GM21526 (cell line): ENCODE results near the gene SF3B6.
A peak's percentile ranks its signal among the peaks of the same experiment; 100 is the strongest.
"Not testable (repeated sequence)": the region's sequence is repeated elsewhere in the genome, so short reads cannot be mapped to it uniquely, and the experiment has no call there.

Experiments
- ATAC-seq: cut with Tn5 transposase; IDR thresholded peaks from one replicate; pipeline ENCODE4 v1.9.1; 2021; ENCODE audit warnings: moderate library complexity; ENCODE audit not compliant: unreplicated experiment, low FRiP score

Gene SF3B6

DNA sequence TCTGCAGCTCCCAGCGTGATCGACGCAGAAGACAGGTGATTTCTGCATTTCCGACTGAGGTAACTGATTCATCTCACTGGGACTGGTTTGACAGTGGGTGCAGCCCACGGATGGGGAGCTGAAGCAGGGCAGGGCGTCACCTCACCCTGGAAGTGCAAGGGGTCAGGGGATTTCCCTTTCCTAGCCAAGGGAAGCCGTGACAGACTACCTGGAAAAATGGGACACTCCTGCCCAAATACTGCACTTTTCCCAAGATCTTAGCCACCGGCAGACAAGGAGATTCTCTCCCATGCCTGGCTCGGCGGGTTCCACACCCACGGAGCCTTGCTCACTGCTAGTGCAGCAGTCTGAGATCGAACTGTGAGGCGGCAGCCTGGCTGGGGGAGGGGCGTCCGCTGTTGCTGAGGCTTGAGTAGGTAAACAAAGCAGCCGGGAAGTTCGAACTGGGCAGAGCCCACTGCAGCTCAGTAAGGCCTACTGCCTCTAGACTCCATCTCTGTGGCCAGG, 19.1 kb upstream of the SF3B6 start:
- not testable (repeated sequence) for ATAC-seq

DNA sequence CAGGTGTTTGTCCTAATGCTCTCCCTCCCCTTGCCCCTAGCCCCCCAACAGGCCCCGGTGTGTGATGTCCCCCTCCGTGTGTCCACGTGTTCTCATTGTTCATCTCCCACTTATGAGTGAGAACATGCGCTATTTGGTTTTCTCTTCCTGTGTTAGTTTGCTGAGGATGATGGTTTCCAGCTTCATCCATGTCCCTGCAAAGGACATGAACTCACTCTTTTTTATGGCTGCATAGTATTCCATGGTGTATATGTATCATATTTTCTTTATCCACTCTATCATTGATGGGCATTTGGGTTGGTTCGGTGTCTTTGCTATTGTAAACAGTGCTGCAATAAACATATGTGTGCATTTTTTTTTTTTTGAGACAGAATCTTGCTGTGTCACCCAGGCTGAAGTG, 17.1 kb upstream of the SF3B6 start:
- ATAC-seq = not testable (repeated sequence)

DNA sequence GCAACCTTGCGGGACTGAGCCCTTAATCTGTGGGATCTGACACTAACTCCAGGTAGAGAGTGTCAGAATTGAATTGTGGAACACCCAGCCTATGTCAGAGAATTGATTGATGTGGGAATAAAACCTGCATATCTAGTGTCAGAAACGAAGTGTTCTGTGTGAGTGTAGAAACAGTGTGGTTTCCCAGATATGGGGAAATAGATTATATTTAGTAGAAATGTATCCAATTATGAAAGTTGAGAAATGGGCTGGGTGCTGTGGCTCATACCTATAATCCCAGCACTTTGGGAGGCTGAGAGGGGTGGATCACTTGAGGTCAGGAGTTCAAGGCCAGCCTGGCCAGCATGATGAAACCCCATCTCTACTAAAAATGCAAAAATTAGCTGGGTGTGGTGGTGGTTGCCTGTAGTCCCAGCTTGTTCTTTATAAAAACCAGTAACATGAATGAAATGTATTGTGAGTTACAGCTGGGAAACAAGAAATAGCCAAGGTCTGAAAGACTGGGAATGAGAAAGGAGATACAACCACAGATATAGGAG, 12.8 kb upstream of the SF3B6 start:
- ATAC-seq = no peak

DNA sequence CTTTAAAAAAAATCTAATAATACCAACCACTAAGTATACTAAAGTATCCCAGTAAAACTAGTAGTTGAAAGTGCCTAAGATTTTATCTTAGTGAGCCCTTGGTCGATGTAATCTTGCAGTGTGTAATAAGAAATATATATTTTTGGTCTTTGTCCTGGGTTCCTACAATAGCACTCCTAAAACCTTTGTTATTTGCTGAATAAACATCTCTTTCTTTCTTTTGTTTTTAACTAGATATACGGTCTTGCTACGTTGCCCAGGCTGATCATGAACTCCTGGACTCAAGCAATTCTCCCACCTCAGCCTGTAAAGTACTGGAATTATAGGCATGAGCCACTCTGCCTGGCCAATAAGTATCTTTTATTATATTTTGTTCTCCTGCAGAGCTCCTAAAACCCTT, 10.9 kb upstream of the SF3B6 start:
- ATAC-seq = no peak

DNA sequence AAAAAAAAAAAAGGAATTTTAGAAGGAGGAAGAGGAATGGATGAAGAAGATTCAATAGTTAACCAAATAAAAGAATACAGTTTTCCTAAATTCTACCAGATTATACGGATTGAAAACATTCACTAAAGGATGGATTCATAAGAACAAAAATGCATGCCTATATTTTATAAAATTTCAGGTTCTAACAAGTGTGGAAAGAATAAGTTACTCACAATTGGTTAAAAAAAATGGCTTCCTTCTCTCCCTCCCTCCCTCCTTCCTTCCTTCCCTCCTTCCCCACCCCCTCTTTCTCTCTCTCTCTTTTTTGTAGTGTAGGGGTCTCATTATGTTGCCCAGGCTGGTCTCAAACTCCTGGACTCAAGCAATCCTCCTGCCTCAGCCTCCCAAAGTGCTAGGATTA, 10.1 kb upstream of the SF3B6 start:
- ATAC-seq = no peak

DNA sequence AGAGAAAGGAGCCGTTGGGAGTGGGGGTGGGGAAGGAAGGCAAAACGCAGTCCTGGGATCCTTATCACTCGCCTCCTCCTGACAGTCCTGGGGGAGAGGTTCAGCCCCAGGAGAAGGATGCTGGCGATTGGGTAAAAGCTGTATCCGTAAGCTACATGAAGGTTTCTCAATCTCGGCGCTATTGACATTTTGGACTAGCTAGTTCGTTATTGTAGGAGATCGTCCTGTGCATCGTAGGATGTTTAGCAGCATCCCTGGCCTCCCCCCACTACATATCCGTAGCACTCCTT, 9.0 kb upstream of the SF3B6 start:
- ATAC-seq = no peak

DNA sequence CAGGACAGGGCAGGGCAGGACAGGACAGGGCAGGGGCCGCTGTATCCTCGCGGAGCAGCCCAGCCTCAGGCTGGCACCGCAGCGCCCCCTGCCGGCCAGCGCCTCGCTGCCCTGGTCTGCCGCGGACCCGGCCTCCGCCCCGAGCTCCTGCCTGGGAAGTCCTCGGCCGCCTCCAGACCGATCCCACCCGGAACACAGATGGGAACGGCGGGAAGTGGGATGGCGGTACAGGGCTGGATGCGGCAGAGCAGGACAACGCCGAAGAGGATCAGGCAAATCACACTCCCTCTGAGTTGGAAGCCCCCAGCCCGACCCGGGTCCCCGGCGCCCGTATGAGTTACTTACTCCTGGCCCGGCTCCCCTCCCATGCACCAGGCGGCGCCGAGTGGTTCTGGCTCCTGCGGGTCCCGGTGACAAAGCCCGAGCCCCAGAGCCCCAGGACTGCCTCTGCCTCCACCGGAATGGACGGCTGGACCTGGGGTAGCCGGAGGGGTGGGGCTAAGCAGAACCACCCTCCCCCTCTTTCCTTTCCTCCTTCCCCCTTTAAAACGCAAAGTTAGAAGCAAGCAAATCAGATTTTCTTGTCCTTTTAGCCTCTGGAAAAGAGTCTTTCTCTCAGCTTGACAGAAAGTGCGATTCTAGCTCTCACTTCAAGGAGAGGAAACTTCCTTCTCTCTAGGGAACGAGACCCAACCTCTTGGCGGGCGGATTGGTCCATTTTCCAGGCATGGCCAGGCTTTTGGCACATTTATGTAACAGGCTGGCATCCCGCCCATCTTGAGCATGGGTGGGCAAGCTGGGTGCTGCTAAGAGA, 8.5 kb upstream of the SF3B6 start, which contains the start of gene TP53I3:
Gene TP53I3, minus strand, starts transcription at position 449 of the 814 bp plus-strand sequence. CDS start 508 bp downstream, outside the sequence.
- peak; percentile 71 for ATAC-seq

DNA sequence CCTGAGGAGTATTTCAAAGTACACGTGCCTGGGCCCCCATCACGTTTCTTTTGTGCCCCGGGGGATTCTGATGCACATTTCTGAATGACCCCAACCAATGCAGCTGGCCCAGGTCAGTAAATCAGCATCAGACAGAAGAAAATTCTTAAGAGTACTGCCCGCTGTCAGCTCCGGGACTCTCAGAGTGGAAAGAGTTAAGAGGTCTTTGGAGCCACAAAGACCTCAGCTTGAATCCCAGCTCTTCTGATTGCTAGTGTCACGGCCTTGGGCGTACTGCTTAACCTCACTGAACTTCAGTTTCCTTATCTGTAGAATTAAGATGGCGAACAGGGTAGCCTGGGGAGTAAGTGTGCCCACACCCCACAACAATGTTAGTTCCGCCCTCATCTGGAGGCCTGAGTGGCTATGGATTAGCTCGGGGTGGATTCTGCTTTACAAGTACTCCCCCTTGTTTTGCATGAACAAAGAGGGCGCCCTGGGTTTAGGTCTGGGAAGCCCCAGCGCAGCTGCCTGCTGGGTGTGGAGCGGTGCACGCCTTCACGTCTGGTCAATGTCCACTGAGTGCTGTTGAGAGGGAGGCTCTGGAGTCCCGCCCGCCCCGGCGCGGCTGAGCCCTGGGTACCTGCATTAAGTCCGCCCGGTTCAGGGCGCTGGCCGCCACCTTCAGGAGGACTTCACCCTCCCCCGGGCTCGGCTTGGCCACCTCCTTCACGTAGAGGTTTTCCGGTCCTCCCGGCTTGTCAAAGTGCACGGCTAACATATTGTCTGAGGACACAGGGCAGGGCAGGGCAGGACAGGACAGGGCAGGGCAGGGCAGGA, 7.7 kb upstream of the SF3B6 start:
- ATAC-seq = peak; percentile 69

DNA sequence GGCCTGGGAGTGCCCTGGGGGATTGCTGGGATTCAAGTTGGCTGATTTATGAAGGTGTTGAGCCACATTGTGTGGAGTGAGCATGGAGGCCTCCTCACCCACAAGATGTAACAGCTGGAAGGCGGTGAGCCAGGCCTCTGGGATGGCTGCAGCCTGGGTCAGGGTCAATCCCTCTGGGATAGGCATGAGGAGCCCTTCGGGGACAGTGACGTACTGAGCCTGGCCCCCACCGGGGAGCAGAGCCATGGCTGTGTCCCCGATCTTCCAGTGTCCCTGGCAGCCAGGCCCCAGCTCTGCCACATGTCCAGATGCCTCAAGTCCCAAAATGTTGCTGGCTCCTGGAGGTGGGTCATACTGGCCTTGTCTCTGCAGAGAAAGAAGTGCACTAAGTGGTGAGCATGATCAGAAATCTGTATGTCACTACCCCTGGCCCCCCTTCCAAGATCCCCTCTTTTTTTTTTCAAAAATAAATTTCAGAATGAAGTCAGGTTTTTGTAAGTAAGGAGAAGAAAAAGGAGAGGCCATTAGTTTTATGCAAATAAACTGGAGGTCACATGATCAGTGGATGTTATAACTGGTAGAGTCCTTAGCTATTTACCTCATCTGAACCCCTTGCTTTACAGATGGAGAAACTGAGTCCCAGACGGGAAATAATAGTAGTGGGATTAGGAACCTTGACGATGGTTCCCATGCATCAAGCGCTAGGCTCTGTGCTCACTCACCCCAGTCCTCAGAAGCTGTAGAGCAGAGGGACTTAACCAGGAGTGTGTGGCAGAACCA, 6.9 kb upstream of the SF3B6 start:
- no peak for ATAC-seq

DNA sequence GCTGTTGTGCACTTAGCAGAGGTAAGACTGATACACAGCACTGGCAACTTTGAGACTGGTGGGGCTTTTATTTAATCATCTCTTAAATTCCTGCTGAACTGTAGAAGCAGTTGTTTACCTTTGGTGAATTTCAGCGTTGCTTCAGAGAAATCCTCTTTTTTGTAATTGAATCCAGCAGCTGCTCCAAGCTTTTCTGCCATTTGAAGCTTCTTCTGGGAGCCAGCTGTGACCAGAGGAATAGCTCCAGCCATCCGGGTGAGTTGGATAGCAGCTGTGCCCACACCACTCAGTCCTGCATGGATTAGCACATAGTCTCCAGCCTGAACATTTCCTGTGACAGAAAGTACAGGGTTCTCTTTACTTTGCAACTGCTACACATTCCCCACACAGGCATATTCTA, 4.6 kb upstream of the SF3B6 start:
- no peak for ATAC-seq

DNA sequence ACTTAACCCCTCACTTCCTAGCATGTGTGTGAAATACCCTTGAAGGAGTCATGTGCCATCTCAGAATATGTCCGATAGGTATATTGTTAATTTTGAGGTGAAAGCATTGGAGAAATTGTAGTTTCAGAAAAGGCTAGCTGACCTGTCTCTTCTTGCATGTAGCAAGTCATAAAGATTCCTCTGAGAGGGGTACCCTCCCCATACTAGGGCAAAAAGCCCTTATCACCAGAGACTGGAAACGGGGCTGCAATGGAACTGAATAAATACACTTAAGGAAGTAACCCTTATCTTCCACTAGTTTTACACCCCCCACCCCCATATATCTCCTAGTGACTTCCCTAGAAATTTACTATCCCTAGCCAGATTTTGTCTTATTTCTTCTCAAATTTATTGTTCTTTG, 1.8 kb upstream of the SF3B6 start:
- ATAC-seq = no peak

DNA sequence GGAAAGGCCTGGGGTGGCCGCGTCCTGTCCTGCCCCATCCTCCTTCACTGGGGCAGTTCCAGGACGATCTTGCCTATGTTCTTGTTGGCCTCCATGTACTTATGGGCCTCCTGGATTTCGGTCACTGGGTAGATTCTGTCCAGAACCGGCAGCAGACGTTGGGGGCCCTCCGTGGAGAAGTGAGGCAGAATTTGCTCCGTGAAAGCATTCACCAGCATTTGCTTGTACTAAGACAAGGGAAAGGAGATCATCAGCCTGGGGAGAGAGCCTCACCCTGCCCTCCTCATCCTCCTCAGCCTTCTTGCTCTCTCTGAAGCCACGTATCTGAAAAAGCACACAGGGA, 1.4 kb upstream of the SF3B6 start:
- no peak for ATAC-seq

DNA sequence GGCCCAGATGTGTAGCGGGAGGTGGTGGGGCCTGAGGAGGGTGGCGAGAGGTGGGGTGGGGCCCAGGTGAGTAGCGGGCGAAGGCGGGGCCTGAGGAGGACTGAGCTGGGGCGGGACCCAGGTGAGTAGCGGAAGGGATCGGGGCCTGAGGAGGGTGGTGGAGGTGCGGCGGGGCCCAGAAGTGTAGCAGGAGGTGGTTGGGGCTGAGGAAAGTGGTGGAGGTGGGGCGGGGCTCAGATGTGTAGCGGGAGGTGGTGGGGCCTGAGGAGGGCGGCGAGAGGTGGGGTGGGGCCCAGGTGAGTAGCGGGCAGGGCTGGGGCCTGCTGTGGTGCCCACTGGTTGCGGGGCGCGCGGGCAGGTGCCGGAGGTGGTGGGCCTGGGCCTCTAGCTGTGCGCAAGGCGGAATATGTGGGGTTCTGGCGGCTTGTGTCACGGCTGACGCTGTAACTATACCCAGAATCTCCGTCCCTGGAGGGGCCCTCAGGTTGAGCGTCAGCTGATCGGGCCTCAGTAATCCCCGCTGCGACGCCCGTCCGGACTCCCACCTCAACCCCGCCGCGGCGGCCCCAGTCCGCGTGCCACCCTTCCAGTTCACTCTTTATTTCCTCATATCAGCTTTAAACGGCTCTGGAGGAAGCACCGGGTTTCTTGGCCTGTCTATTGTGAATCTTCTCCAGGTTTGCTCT, 866 bp upstream of the SF3B6 start:
- peak; percentile 4 for ATAC-seq

DNA sequence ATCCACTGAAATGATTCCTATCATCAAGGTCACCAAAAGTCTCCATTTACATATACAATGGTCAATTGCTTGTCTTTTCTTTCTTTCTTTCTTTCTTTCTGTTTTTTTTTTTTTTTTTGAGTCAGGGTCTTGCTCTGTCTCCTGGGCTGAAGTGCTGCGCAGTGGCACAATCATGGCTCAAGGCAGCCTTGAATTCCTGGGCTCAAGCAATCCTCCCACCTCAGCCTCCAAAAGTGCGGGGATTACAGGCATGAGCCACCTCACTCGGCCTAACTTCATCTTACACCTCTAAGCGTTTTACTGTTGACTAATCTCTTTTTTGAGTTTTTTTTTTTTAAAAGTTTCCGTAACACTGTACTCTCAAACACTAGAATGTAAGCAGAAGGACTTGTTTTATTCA, 867 bp downstream of the SF3B6 start:
- ATAC-seq = no peak

DNA sequence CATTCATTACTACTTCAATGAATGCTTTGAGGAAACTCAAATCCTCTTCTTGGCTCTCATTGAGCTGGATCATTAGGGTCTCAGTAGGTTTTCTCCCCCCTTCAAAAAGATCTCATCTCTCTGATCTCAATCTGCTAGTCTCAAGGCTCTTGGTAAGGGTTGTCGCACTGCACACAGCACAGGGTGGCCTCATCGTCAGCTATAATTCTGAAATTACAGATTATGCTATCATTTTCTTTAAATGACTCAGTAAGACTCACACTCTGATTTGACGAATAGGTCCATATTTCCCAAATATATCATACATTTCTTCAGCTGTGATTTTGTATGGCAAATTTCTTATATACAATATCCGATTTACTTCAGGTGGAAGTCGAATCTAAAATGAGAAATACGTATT, 2.3 kb downstream of the SF3B6 start:
- no peak for ATAC-seq

DNA sequence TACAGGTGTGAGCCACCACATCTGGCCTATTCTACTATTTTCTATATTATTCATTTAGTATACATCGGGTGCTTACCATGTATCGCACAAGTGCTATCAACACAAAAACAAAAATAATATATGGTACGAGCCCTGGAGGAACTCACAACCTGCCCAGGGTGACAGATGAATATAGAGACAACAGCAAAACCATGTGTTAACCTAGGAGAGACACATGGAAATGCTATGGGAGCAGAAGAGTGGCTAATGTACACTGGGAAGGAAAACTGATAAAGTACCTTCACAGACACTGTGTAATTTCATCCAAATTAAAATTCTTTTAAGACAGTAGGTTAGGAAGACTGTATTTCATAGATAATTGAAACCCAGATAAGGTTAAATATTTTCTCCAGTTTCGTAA, 3.9 kb downstream of the SF3B6 start:
- no peak for ATAC-seq

DNA sequence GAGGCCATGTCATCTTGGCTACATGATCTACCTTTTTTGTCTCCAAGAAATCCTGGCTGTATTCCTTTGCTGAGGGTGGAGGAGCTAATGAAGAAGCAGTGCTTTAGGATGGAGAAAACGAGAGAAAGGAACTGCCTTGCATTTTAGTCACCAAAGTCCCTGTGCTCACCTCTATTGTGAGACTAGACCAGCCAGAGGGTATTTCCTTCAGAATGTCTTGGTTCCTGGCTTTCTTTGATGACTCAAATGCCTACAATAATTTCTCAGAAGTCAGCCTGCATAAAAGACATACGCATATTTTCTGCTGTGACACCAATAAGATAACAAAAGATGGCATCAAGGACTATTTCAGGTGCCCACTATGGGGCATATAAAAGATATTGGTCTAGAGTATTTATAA, 10.8 kb downstream of the SF3B6 start:
- no peak for ATAC-seq

DNA sequence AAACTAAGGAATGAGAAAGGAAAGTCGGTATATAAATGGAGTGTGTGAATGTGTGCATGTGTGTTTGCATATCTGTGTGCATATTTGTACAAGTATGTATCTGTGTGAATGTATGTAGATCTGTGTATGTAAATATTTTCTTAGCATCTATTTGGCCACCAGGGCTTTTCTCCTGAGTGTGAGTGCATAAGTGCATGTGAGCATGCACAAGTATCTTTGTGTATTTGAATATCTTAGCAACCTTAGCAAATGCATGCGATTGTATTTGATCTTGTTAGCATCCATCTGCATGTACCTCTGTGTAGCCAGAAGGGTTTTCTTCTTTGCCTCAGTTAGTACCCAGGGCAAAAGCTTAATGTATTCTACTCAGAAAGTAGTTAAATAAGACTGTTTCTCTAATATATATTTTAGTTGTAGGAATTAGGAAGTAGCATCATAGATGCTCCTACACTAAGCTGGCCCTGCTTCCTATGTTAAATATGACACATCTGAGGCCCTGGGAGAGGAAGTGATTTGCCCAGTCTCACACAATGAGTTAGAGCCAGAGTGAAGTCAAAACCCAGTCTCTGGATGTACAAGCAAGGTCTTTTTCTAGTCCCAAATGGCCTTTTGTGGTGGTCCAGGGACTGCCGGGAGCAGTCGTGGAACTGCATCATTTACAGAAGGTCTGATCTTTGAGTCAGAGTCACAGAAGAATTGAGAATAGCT, 17.4 kb downstream of the SF3B6 start:
- ATAC-seq = no peak

DNA sequence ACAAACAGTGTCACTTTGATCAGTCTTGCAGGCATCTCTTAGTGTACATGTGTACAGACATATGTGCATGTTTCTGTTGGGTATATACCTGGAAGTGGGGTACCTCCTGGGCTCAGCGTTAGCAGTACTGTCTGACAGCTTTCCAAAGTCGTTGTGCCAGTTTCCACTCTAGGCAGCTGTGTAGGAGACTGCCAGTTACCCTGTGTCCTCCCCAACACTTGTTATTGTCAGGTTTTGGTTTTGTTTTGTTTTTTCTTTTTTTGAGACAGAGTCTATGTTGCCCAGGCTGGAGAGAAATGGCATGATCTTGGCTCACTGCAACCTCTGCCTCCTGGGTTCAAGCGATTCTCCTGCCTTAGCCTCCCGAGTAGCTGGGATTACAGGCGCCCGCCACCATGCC, 20.4 kb downstream of the SF3B6 start:
- no peak for ATAC-seq
